ENCODE results near the gene CXorf49.
"Not testable (repeated sequence)": the region's sequence is repeated elsewhere in the genome, so short reads cannot be mapped to it uniquely, and the experiment has no call there.

The CXorf49 gene

DNA sequence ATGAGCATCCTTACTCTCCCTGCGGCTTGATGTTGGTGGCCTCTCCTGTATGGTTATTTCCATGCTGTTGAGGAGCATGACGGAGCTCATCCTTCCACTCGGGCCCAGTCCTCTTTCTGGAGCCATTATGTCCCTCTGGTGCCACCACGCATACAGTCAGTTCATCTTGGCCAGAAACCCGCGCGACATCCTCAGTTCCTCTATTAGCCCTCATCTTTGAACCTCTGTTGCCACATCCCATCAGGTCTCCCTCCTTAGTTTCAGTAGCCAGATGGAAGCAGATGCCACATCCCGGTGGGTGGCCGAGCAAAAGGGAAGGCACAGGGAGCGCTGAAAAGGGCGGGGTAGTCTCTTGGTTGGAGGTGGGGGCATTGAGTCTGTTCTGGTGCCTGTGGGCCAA, 46.1 kb downstream of the CXorf49 start:
- no peak for DNase-seq (ENCODE audit: low spot score)

DNA sequence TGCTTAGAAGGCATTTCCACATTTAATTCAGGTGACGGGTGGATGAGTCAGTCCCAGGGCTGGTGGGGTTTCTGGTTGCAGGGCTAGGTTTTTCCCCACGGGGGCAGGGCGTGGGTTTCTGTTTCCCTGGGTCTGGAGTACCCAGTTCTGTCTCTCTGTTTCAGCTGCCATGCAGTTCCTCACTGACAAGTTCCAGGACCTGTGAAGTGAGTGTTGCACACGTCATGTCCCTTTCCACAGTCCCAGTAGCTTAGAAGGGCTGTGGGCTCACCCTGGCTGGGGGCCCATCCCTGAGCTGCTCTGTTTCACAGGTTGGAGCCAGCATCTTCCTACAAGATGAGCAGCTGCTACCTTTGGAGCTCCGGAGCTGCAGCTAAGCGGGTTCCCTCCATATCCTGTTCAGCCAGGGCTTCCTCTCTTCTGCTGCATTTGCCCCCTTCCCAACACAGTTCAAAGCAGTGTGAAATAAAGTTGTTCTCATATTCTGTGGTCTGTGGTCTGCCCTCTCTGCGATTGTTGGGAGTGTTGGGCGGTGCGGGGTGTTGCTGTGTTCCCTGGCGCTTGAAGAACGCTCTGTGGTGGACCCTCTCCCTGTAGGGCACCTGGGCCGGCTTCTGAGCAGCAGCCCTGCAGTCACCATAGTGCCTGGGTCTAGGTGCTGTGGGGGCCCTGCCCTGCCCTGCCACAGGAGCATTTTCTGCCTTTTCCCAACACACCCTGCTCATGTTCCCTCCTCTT, 46.9 kb downstream of the CXorf49 start:
- DNase-seq (ENCODE audit: low spot score): no peak

GRCh38 chrX:71669947-71670346, 48.1 kb downstream of the CXorf49 start:
- not testable (repeated sequence) for DNase-seq (ENCODE audit: low spot score)

- no peak for DNase-seq (ENCODE audit: low spot score)
Measured at GRCh38 chrX:71669492-71669891, 48.6 kb downstream of the CXorf49 start.

DNA sequence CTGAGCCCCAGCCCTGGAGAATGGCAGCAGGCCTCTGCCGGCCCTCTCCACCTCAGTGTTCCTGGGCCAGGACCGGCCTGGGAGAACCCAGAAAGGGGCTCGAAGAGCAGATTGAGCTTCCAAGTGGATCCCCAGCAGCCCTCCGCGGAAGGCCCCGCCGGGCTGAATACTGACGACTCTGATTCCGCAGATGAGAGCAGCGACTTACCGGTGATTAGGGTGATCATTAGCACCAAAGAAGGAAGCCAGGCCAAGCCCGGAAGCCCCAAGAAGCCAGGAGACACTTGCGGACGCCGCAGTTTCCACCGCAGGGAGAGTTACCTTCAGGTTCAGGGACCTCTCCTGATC, 49.9 kb downstream of the CXorf49 start:
- no peak for DNase-seq (ENCODE audit: low spot score)

GRCh38 chrX:71667328-71668247, 50.5 kb downstream of the CXorf49 start, which contains the start of gene LOC101059915:
Gene LOC101059915, plus strand, starts transcription at chrX:71667546.
- no peak for DNase-seq (ENCODE audit: low spot score)

DNA sequence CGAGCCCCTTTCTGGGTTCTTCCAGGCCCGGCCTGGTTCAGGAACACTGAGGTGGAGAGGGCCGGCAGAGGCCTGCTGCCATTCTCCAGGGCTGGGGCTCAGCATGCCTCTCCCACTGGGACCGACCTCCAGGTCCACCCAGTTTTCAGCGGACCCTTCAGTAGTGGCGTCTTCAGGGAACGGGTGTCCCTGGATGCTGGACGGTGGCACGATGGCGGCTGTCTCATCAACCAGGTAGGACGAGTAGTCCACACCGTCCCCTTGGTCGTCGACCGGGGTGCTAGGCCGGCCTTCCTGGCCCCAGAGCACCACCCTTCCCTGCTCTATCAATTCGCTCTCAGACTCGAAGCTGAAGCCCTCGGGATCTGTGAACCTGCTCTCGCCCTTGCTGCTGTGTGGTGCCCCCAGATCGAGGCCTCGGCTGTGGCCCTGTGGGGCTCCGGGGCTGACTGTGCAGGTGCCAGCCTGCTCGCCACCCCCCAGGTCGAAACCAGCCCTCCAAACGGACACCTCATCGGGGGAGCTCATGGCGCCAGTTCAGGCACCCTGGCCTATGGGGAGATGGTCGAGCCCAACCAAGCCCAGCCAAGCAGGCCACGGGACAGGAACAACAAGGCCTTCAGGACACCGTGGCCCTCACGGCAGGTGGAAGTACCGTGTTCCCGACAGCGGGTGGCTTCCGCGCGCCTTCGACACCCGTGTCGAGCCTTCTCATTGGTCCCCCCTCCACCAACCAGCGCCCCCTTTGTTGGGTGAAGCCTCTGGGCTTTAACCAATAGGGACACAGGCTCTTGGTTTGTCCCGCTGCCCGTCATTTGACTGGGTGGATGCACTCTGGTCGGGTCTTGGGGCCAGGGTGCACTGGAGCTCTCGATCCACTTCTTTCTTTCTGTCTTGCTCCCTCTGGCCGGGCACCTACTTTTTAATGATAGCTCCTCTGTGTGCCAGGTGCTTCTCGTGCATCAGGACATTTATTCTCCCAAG, 51.6 kb downstream of the CXorf49 start:
- DNase-seq (ENCODE audit: low spot score): no peak

GRCh38 chrX:71665747-71666146, 52.3 kb downstream of the CXorf49 start:
- DNase-seq (ENCODE audit: low spot score): no peak

DNA sequence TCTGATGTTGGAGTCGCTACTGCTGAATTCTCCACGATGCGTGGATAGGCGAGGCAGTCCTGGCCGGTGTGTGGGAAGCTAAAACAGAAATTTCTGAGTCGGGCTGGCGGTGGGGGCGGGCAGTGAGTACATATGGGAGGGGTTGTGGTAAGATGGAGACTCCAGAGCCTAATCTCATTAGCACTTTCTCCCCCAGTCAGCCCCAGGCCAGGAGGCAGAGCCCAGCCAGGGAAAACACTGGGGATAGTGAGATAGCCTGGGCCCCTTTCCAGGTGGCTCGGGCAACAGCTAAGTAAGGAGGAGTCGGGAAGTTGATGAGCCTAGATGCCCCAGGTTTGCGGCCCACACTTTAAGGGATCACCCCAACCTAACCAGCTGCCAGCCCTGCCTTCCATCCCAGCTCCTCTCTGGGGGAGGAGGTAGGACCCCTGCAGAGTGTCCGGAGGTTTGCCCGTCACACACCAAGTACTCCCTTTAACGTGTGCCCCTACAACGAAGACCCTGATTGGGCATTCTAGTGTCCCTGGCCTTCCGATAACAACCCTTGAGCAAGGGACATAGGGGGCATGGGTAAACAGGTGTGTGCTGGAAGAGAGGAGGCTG, 53.1 kb downstream of the CXorf49 start:
- DNase-seq (ENCODE audit: low spot score): no peak

All from pons (tissue), 1 donor.